HG03520 (cell line): ENCODE data around the gene RASL12.
"Not testable (repeated sequence)": the region's sequence is repeated elsewhere in the genome, so short reads cannot be mapped to it uniquely, and the experiment has no call there.

Experiments
- ATAC-seq: cut with Tn5 transposase; IDR thresholded peaks from one replicate; pipeline ENCODE4 v1.9.1; 2021; ENCODE audit warnings: mild to moderate bottlenecking, moderate library complexity; ENCODE audit not compliant: unreplicated experiment

The RASL12 gene

DNA sequence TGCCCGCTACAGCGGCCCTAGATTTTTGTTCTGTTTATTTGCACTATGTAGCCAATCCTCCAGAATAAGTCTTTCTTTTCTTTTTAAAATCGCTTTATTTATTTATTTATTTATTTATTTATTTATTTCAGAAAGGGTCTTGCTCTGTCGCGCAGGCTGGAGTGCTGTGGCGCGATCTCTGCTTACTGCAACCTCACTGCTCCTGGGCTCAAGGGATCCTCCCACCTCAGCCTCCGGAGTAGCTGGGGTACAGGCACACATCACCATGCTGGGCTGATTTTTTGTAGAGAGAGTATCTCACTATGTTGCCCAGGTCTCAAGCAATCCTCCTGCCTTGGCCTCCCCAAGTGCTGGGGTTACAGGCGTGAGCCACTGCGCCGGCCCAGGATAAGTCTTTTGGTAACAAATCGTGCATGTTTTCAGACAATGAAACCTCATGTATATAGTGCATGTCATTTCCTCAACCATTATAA lies 38.0 kb downstream of the RASL12 start:
- ATAC-seq = no peak

DNA sequence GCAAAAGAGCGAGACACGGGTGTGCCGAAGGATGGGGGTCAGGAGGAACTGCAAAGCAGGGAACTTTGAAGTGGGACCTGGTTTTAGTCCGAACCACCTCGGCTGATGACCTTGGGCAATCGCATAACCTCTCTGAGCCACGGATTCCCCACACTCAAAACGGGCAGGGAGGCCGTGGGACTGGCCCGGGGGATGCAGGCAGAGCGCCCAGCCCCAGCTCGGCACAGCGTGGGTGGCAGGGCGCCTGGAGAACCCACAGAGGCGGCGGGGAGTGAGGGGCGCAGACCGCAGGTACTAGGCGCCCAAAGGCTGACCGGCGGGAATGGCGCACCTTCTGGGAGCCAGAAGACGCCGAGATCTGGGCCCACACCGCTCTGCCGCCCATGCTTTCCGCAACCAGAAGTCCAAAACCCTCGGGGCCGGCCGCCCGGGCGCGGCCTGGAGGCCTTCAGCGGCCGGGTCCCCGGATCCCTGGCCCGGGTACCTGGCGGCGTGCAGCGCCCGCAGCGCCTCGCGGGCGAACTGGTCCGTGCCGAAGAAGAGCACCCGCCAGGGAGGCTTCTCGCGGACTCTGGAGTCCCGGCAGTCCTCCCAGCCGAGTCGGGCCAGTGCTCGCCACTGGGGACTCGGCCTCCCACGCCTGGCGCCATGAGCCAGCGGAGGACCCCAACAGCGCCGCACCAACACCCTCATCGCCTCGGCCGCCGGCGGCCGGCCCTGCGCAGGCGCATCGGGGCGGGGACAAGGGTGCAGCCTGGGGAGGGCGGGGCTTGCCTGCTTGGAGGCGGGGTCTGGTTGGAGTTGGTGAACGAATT lies 38.7 kb downstream of the RASL12 start, which contains the start of gene MTFMT:
Gene MTFMT, minus strand, starts transcription at position 719 of the 815 bp plus-strand sequence. Its CDS starts 26 bp downstream, at position 693.
- ATAC-seq = peak; percentile 79

- ATAC-seq = no peak
These were observed 39.5 kb downstream of the RASL12 start for GRCh38 chr15:65028338-65028737.

- no peak for ATAC-seq
These were observed 40.2 kb downstream of the RASL12 start for GRCh38 chr15:65027593-65027992.

DNA sequence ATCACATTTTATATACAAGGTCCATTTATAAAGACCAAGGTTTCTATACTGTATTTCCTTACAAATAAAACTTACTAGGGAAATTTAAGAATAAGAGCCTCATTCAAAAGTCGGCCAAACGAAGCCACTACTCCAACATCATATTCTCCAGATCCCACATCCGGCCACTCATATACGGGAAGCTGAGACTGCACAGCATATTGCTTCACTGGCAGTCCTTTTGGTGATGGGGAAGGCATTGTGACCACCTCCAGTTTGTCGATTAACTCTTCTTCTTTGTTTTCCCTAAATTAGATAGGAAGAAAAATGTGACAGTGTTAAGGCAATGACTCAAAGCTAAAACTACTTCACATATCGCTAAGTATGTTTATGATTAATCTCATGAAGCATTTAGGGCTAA lies 41.0 kb downstream of the RASL12 start:
- no peak for ATAC-seq

- ATAC-seq = no peak
These were observed 46.3 kb downstream of the RASL12 start for GRCh38 chr15:65021488-65021887.

DNA sequence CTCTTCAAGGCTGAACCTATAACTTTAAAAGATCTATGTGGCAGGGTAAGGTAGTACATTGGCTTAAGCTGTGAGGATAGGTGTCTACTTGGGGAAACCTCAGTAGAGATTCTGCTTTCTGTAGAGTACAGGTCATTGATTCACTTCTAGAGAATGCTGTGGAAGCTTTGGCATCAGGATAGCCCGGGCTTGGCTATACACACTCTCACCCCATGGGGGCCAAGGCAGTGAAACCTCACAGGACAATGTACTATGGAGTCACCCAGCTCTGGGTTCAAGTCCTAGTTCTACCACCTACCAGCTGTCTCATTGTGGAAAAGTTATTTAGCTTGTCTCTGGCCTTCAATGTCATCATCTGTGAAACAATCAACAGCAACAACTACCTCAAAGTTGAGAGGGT lies 47.4 kb downstream of the RASL12 start:
- no peak for ATAC-seq

DNA sequence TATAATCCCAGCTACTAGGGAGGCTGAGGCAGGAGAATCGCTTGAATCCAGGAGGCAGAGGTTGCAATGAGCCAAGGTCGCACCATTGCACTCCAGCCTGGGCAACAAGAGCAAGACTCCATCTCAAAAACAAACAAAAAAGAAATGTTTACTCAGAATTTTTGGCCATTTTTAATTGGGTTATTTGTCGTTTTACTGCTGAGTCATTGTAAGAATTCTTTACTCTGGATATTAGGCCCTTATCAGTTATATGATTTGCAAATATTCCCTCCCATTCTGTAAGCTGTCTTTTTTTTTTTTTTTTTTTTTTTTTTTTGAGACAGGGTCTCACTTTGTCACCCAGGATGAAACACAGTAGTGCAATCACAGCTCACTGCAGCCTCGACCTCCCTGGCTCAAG lies 56.6 kb downstream of the RASL12 start:
- ATAC-seq = not testable (repeated sequence)

GRCh38 chr15:65008983-65009382 lies 58.8 kb downstream of the RASL12 start:
- no peak for ATAC-seq

DNA sequence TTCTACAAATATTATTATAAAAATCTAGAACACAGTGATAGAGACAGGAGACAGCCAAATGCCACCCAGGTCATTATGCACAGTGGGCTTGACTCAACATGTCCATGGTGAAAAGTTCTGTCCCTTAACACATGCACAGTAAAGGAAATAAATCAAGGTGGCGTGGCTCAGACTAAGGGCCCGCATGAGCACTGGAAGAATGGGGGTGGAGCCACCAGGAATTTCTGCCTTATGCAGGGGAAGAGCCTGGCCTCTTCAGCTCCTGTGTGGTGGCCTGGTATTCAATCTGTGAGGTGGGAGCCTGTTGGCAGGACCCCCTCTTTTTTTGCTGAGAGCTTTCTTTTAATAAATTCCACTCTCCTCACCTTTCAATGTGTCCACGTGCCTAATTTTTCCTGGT lies 60.9 kb downstream of the RASL12 start:
- no peak for ATAC-seq

- no peak for ATAC-seq
These were observed 62.8 kb downstream of the RASL12 start for GRCh38 chr15:65004993-65005392.
